ENCODE data around the gene AKAP14.

AKAP14 gene

DNA sequence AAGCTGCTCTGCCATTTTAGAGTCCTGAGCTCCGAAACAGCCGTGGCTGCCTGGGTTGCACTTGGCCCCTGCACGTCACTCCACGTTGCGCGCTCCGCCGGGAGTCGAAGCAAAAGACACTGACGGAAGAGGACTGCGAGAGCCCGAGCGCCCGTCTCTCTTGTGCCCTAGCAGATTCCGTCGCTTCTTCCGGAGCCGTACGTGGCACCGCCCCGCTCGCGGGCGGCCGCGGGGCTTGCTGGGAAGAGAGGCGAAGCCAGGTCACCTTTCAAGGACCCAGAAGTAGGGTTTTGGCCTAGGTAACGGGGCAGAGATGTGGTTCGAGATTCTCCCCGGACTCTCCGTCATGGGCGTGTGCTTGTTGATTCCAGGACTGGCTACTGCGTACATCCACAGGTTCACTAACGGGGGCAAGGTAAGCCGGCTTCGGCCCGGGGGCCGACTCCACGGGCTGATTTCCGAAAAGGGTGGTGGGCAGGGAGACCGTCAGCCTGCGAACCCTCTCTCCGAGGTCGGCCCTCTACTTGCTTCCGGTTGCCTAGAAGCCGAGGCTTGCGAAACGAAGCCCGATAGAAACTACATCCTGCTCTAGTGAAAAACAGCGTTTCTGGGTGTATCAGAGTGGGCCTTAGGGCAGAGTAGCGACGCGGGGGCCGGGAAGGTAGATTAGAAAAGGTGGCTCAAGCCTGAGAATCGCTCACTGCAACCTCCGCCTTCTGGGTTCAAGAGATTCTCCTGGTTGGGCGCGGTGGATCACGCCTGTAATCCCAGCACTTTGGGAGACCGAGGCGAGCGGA, 23.9 kb upstream of the AKAP14 start, which contains the start of the genes NDUFA1 and RNF113A:
Gene NDUFA1, plus strand, starts transcription at position 234 of the 797 bp plus-strand sequence. Its CDS starts 80 bp downstream, at position 314.
Gene RNF113A, minus strand, starts transcription at position 135 of the 797 bp plus-strand sequence. Its CDS starts 120 bp downstream, at position 15.
- peaks cover 15% of the 10 kb centered on the region for H3K4me1 Mint-ChIP-seq
- peaks cover 2% of the 10 kb centered on the region for H3K27me3 Mint-ChIP-seq (ENCODE audit: low read depth, poor library complexity)
- H3K27ac Mint-ChIP-seq: peak within 1 kb of the TSS; percentile 92
- peak; percentile 73 for DNase-seq
- TF ChIP-seq, protein P1, sequence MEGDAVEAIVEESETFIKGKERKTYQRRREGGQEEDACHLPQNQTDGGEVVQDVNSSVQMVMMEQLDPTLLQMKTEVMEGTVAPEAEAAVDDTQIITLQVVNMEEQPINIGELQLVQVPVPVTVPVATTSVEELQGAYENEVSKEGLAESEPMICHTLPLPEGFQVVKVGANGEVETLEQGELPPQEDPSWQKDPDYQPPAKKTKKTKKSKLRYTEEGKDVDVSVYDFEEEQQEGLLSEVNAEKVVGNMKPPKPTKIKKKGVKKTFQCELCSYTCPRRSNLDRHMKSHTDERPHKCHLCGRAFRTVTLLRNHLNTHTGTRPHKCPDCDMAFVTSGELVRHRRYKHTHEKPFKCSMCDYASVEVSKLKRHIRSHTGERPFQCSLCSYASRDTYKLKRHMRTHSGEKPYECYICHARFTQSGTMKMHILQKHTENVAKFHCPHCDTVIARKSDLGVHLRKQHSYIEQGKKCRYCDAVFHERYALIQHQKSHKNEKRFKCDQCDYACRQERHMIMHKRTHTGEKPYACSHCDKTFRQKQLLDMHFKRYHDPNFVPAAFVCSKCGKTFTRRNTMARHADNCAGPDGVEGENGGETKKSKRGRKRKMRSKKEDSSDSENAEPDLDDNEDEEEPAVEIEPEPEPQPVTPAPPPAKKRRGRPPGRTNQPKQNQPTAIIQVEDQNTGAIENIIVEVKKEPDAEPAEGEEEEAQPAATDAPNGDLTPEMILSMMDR (IDR thresholded peaks at IDR 0.05): no peak
- peak within 1 kb of the TSS; percentile 94 for H3K4me3 Mint-ChIP-seq
- H3K36me3 Mint-ChIP-seq (ENCODE audit: low read depth): peaks cover 14% of the 10 kb centered on the region
- H3K9me3 Mint-ChIP-seq: peaks cover 48% of the 10 kb centered on the region

DNA sequence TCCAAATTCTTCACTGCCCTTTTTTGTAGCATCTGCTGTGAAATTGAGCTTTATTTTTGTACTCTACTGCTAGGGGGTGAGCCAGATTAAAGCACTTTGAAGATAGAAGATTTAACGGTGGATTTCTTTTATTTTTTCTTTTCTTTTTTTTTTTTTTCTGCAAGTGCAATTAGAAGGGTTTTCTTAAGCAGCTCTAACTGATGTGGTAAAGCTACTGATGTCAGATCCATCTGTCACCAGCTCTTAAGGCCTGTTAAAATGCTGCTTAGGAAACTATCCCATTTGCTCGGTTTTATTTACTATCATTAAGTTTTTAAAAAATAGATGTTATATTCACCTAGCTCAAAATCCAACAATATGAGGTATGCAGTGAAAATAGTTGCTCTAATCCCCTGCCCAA, 17.0 kb upstream of the AKAP14 start:
- H3K27ac Mint-ChIP-seq: no peak overlapping the region
- H3K4me1 Mint-ChIP-seq: peaks cover 6% of the 10 kb centered on the region
- peaks cover 19% of the 10 kb centered on the region for H3K36me3 Mint-ChIP-seq (ENCODE audit: low read depth)
- peaks cover 3% of the 10 kb centered on the region for H3K27me3 Mint-ChIP-seq (ENCODE audit: low read depth, poor library complexity)
- H3K4me3 Mint-ChIP-seq: no peak overlapping the region
- TF ChIP-seq, protein P1 (IDR thresholded peaks at IDR 0.05): no peak
- no peak for DNase-seq
- peaks cover 43% of the 10 kb centered on the region for H3K9me3 Mint-ChIP-seq

DNA sequence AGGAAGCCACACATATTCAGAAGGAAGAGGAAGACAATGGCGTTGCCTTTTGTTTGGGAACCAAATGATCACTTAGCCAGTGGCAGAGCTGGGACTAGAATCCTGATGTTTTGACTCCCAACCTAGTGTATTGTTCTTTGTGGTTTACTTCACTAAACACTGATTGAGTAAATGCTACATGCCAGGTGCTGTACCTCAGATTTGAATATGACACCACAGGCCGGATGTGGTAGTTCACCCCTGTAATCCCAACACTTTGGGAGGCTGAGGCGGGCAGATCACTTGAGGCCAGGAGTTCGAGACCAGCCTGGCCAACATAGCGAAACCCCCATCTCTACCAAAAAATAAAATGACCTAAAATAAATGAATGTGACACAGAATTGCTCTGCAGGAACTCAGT, 15.6 kb upstream of the AKAP14 start:
- peaks cover 46% of the 10 kb centered on the region for H3K9me3 Mint-ChIP-seq
- TF ChIP-seq, protein P1 (IDR thresholded peaks at IDR 0.05): no peak
- no peak overlapping the region for H3K4me3 Mint-ChIP-seq
- peaks cover 3% of the 10 kb centered on the region for H3K27me3 Mint-ChIP-seq (ENCODE audit: low read depth, poor library complexity)
- peaks cover 15% of the 10 kb centered on the region for H3K36me3 Mint-ChIP-seq (ENCODE audit: low read depth)
- DNase-seq: no peak
- H3K27ac Mint-ChIP-seq: peak overlapping the region; percentile 70
- peaks cover 6% of the 10 kb centered on the region for H3K4me1 Mint-ChIP-seq

DNA sequence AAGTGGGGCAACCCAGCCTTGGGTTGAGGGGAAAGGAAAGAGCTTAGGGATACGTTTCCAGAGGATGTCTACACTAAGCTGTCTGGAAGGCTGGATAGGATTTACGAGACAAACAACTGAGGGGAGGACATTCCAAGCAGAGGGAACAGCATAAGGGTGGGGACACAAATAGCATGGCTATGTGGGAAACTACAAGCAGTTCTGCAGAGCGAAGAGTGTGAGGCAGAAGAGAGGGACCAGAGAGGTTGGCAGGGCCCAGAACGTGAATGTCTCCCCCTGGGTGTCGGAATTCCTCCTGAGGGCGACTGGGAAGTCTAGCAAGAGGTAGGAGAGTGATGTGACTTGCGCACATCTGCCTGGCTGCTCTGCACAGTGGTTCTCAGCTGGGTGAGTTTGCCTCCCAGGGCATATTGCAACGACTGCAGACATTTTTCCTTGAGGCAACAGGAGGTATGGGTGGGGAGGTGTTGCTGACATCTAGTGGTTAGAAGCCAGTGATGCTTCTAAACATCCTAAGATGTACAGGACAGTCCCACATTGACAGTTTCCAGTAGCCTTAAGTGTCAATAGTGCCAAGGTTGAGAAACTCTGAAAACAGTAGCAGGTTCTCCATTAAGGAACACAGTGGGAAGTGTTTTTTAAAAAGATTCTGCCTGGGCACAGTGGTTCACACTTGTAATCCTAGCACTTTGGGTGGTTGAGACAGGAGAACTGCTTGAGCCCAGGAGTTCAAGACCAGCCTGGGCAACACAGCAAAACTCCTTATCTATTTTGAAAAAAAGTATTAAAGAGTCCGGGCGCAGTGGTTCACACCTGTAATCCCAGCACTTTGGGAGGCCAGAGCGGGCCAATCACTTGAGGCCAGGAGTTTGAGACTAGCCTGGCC, 14.9 kb upstream of the AKAP14 start:
- peaks cover 3% of the 10 kb centered on the region for H3K27me3 Mint-ChIP-seq (ENCODE audit: low read depth, poor library complexity)
- peak overlapping the region; percentile 70 for H3K27ac Mint-ChIP-seq
- peaks cover 6% of the 10 kb centered on the region for H3K4me1 Mint-ChIP-seq
- H3K9me3 Mint-ChIP-seq: peaks cover 46% of the 10 kb centered on the region
- TF ChIP-seq, protein P1 (IDR thresholded peaks at IDR 0.05): peak; percentile 54
- H3K36me3 Mint-ChIP-seq (ENCODE audit: low read depth): peaks cover 14% of the 10 kb centered on the region
- H3K4me3 Mint-ChIP-seq: no peak overlapping the region
- peak; percentile 21 for DNase-seq

DNA sequence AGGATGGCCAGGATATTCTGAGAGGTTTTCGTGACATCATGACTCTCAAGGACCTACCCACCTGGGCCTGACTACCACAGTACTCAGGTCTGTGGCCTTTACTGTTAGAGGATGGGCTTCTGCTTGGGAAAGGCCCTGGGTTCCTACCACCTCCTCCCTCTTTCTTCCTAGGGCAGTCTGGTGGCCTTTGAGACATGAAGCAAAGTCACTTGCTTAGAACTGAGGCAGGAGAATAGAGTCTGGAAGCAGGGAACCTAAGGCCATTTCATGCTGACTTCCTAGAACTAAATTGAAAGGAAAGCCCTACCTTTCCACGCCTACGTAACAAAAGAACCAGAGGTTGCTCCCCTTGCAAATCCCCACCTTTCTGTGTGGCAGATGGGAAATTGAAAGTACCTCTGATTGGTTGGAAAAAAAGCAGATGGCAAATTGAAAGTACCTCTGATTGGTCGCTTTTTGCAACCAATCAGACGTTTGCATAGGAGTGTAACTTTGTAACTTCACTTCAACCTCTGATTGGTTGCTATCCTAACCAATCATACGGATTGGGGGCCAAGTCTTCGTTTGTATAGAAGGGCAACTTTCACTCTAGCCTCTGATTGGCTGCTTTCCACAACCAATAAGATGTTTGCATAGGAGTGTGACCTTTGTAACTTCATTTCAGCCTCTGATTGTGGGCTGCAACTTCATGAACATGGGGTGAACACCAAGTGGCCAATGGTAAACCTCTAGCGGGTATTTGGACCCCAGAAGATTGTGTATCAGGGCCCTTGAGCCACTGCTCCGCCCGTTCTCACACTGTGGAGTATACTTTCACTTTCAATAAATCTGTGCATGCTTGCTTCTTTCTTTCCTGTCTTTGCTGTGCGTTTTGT, 9.9 kb upstream of the AKAP14 start:
- Mint-ChIP-seq H3K27ac (no peak overlapping the region), H3K27me3 (ENCODE audit: low read depth, poor library complexity) (peaks cover 3% of the 10 kb centered on the region), H3K4me1 (peaks cover under 1% of the 10 kb centered on the region), H3K9me3 (peaks cover 31% of the 10 kb centered on the region), H3K36me3 (ENCODE audit: low read depth) (no peaks in the 10 kb centered on the region), H3K4me3 (no peak overlapping the region)
- no peak for DNase-seq
- TF ChIP-seq, protein P1 (IDR thresholded peaks at IDR 0.05): no peak

All from nephron progenitor cell (in vitro differentiated cells).